Measurements from ENCODE around the gene ROBO1.
A peak's percentile ranks its signal among the peaks of the same experiment; 100 is the strongest.

ROBO1 gene

DNA sequence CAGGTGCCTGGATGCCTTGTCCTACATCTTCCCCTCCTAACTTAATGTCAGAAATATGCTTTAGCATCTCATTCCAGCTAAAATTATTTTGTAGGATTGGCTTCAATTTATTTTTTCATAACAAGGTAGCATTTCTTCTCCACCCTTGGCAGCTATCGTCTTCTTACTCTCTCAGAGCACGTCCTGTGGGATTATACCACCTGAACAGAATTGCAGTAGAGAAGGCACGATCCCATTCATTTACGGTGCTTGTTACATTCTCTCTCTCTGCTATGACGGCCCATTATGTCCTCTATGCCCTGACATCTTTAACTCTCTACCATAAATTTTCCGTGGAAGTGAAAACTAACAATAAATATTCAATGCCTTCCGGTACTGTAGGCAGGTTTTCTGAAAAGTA, 103.3 kb downstream of the ROBO1 start:
- no peak for DNase-seq

GRCh38 chr3:79661896-79662295, 105.9 kb downstream of the ROBO1 start:
- no peak for DNase-seq

DNA sequence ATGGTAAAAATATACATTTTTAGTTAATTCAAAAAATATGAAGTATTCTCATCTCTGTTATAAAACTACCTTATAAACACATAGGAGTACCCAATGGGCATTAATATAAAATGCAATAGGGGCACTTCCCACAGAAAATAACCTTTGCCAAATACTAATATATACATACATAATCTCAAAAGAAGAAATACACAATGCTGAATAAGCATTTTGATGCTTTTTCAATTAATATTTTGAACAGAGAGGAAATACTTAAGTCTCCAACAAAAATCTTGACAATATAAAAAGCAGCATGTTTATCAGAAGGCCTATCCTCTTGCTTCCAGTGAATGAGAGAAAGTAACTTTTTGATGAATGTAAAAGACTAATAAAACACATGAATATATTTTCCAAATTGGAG, 110.7 kb downstream of the ROBO1 start:
- DNase-seq = no peak

- no peak for DNase-seq
These were observed 113.8 kb downstream of the ROBO1 start for GRCh38 chr3:79654019-79654418.

GRCh38 chr3:79653266-79653830, 114.5 kb downstream of the ROBO1 start:
- DNase-seq = no peak

GRCh38 chr3:79651536-79652065, 116.2 kb downstream of the ROBO1 start:
- no peak for DNase-seq

DNA sequence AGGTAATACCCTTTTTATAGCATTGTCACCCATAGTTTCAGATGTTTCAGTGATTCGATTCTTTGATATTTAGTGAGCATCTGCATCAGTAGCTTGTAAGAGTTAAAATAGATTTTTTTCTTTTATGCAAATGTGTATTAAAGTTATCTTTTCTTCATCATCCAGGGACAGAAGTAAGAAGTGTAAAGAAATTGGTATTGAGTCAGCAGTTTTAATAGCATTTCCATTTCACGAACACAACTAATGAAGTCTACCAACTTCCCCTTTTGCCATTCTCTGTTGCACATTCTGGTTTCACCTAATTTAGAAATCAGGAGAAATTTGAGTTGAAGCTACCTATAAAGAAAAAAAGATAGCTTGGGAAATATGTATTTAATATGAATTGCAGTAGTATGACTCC, 127.9 kb downstream of the ROBO1 start:
- DNase-seq = no peak

DNA sequence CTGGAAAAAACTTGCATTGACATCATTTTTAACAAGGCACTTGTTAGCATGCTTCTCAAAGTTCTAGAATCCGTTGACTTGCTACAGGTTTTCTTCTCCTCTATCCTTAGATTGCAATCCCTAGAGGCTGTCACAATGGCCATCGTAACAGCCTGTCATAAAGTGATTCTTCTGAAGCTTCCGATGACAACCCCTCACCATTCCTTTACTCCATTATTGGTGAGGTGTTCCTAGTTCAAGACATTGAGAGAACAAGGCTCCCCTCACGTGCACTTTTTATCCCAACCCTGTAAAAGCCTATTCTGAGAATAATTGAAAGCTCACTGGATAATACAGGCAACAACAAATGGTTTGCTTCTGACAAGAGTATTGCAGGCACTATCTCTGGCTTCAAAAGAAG, 131.4 kb downstream of the ROBO1 start:
- no peak for DNase-seq

DNA sequence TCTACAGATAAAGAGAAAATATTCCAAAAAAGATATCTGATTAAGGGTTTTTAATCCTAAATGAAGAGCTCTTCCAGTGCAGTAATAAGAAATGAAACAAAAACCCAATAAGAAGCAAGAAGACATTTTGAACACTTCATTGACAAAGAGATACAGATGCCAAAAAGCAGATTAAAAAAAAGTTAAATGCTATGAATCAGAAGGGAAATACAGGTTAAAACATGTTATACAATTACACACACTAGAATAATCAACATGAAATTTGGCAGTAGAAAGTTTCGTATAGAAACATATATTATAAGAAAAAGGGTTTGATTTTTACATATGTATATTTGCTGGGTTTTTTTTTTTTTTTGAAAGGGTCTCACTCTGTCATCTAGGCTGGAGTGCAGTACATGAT, 135.0 kb downstream of the ROBO1 start:
- DNase-seq = no peak

- no peak for DNase-seq
These were observed 148.9 kb downstream of the ROBO1 start for GRCh38 chr3:79618883-79619282.

DNA sequence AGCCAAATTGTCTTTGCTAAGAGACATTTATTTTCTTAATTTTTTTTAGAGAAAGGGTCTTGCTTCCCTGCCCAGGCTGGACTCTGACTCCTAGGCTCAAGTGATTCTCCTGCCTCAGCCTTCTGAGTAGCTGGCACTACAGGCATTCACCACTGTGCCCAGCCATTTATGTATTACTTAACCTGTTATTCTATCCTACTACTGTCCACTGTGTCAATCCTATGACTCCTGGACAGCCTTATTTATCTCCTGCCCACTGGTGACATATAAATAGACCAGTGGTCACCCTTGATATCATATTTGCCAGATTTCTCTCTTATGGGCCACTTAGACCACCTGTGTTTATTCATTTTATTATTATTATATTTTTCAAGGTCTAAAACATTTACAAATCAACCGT, 161.4 kb downstream of the ROBO1 start:
- no peak for DNase-seq

DNA sequence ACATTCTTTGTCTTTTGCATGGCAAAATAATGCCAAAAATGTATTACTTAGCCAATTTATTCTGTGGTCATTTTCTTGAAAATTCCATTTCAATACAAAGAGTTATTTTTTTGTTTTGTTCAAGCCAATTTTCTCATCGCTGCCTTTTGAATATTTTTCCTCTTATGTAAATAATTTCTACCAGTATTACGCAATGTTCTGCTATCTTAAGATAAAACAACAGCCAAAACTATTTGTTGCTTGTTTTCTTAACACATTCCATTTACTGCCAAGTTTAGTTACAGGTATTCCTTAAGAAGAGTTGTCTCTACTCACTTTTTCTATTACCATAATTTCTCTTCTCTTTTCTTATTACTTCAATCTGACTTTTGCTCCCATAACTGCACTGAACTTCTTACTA, 163.1 kb downstream of the ROBO1 start:
- DNase-seq = no peak

GRCh38 chr3:79602385-79602784, 165.4 kb downstream of the ROBO1 start:
- DNase-seq = no peak

DNA sequence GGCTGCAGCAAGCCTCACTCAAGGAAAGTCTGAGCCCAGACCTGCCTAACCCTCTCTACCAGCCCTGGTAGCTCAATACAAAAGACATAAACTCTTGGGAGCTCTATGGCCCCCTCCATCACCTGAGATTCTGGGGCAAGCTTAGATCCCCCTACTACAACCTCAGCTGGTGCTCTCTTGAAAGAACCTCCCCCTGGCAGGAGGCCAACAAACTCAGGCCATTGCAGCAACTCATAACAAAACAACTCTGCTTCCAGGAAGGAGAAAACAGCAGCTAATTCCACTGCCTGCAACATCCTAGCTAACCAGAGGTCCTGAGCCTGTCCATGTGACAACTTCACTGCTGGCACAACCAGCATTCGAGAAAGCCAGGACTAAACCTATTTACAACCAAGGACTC, 169.2 kb downstream of the ROBO1 start:
- no peak for DNase-seq

DNA sequence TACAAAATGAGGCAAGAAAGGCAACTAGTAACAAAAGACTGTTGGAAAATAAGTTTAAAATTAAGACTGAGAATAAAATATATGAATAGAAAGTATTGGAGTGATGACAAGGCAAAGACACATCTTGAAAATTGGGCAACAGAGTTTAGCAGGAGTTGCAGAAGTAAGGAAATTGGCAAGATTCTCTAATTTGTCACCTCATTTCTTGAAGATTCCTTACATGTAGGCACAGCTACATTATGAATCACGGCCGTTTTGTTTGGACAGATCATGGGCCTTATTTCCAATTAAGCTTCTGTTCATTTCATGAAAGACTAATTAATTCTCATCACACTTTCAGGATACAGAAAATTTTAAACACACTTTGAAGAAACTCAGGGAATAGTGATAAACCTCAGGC, 170.1 kb downstream of the ROBO1 start:
- DNase-seq = no peak

DNA sequence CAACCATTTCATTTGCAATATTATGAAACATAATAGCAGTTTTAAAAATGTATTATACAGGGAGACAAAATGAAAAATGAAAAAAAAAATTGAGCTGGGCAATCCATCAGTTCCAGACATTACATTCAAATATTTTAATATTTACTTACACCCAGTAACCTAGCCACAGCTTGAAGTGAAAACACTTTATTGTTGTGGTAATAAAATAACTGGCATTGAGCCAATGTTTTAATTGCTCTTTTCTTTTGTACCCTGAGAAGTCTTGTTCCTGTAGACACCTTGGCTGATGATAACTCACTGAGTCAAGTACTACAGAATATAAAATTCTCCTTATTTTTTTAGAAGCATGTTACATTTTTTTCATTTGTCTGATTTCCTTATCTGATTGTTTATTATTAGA, 180.6 kb downstream of the ROBO1 start:
- peak; percentile 19 for DNase-seq

GRCh38 chr3:79586232-79586631, 181.6 kb downstream of the ROBO1 start:
- DNase-seq = peak; percentile 12

- DNase-seq = no peak
These were observed 194.9 kb downstream of the ROBO1 start for GRCh38 chr3:79572930-79573329.

DNA sequence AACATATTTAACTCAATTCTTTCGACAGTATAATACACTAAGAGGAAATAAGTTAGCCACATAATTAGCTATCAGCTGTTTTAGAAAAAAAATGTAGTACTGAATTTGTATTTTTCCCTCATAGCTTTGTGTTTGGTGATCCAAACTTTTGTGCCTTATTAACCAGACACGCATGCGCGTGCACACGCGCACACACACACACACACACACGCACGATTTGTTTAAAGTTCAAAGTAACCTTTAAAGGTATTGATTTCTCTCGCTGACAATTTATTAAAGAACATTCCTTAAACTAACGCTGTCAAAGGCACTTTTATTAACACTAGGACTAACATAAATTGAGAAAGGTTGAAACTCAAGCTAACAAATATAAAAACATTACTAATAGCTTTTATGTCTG, 198.9 kb downstream of the ROBO1 start:
- DNase-seq = no peak

GRCh38 chr3:79564192-79564591, 203.6 kb downstream of the ROBO1 start:
- DNase-seq = no peak

DNA sequence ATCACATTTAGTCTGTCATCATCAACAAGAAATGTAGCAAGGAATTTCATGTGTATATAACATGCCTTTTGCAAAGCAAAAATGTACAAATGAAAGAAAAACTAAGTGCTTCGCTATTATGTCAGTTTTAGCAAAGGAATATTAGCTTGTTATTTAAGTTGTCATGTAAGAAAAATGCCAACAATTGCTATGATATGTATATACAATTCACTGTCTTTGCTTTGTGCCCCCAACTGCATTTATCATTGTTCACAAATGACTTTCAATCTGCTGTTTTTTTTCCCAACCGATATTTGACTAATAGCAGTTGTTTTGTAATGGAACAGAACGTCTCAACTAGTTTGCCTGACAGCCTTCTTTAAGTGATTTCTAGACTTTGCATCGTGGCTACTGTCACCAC, 207.1 kb downstream of the ROBO1 start:
- DNase-seq = no peak

GRCh38 chr3:79558943-79559342, 208.9 kb downstream of the ROBO1 start:
- DNase-seq = no peak

DNA sequence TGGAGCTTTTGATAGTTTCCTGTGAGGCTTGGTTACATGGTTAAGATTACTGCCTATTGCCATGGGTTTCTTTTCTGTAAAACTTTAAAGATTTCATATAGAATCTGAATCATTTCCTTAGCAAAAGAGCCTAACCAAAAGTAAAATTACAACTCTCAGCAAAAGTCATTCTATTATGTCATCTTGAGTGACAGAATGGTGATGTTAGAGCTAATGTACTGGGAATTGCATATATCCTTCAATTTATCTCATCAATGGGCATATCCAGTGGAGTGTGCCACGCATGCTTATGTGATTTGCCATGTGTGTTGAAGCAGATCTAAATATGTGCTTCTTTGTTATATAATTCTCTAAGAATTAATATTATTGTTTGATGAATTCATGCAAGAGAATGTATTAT, 212.1 kb downstream of the ROBO1 start:
- no peak for DNase-seq

DNA sequence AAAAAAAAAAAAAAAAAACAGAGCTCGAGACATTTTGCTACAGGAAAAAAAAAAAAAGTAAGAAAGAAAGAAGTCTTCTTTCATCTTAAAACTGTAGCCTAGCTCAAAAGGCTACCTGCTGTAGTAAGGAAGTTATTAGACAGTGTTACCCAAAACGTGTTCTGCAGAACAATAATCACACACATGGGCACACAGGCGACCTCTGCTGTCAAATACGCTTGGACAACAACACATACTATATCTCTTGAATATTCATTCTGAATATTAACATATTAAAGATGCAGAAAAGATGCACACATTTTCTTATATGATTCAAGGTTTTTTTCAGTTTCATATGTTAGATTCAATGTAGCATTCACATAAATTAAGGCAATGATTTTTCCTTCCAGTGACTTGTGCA, 215.8 kb downstream of the ROBO1 start:
- no peak for DNase-seq

GRCh38 chr3:79551321-79551892, 216.4 kb downstream of the ROBO1 start:
- DNase-seq = no peak

Data from NCI-H1417 treated with DMSO at 0.1 percent for 48 hours (cell line).